NCI-H1092 (cell line): Measurements from ENCODE around the gene CLEC4A.
A peak's percentile ranks its signal among the peaks of the same experiment; 100 is the strongest.
"Not testable (repeated sequence)": the region's sequence is repeated elsewhere in the genome, so short reads cannot be mapped to it uniquely, and the experiment has no call there.

ENCODE experiments used
- DNase-seq: peaks from one replicate; lab custom pipeline; 2025; lab: John Stamatoyannopoulos, UW

The CLEC4A gene

DNA sequence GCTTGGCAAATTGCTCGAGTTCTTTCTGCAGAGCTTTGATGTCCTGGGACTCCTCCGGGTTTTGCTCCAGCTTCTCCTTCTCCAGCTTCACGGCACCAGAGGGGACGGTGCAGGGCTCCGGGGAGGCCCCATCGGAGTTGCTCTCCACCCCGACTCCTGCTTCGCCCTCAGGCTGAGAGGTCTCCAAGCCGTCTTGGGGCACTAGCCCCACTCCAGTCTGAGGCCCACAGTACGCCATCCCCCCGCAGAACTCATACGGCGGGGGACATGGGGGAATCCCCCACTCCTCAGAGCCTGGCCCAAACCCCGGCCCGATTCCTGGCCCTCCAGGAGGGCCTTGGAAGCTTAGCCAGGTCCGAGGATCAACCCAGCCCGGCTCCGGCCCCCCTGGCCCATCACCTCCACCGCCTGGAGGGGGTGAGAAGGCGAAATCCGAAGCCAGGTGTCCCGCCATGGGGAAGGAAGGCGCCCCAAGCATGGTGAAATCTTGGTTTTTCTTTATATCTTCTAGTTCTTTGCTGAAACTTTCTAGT is 11.0 kb downstream of the CLEC4A start:
- not testable (repeated sequence) for DNase-seq

DNA sequence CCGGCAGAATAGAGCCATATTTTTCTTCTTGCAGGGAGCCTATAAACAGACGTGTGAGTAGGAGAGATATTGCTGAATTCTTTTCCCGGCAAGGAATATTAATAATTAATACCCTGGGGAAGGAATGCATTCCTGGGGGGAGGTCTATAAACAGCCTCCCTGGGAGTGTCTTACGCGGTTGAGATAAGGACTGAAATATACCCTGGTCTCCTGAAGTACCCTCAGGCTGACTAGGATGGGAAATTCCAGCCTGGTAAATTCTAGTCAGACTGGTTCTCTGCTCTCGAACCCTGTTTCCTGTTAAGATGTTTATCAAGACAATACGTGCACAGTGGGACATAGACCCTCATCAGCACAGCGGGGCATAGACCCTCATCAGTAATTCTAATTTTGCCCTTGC is 18.2 kb downstream of the CLEC4A start:
- not testable (repeated sequence) for DNase-seq

GRCh38 chr12:8143261-8143660 is 19.8 kb downstream of the CLEC4A start:
- no peak for DNase-seq

GRCh38 chr12:8145754-8146441 is 22.5 kb downstream of the CLEC4A start:
- no peak for DNase-seq

GRCh38 chr12:8146442-8146771 is 23.0 kb downstream of the CLEC4A start:
- DNase-seq = no peak

DNA sequence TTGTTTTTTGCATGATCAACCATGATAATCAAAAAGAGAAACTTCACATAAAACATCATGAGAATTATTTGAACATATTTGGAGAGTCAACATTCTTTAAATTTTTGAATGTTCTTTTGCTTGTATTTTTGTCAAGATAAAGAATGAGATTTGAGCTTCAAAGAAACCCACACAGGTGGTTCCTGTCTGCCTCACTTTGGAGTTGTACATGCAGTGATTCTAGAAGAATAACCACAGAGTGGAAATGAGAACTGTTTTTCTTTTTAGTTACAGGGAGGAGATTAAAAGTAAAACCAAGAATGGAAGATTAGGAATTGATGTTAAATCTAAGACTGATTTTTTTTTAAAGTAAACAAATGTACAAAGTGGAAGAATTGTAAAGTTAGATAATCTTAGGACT is 31.1 kb downstream of the CLEC4A start:
- no peak for DNase-seq

- DNase-seq = no peak
Measured at GRCh38 chr12:8156416-8156815, 33.0 kb downstream of the CLEC4A start.

DNA sequence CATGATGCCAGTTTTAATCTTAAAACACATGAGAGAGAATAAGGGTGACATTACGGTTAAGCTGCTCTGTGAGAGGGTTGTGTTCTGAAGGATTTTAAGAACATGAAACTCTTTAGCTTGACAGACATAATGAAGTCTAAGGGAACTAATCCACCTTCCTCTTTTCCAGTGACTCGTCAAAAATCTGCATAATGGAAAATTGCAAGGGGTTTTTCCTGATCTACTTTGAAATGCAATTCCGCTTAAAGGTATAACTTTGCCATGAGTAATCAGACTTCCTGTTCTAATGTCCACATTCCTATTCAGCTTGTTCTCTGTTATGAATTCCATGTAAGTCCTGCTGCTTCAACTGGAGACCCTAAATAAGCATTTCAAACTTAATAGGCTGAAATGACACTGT is 33.4 kb downstream of the CLEC4A start, which contains the start of gene ZNF705A:
Gene ZNF705A, plus strand, starts transcription at position 171 of the 400 bp plus-strand sequence. CDS start 15,611 bp downstream, outside the sequence.
- DNase-seq = no peak

DNA sequence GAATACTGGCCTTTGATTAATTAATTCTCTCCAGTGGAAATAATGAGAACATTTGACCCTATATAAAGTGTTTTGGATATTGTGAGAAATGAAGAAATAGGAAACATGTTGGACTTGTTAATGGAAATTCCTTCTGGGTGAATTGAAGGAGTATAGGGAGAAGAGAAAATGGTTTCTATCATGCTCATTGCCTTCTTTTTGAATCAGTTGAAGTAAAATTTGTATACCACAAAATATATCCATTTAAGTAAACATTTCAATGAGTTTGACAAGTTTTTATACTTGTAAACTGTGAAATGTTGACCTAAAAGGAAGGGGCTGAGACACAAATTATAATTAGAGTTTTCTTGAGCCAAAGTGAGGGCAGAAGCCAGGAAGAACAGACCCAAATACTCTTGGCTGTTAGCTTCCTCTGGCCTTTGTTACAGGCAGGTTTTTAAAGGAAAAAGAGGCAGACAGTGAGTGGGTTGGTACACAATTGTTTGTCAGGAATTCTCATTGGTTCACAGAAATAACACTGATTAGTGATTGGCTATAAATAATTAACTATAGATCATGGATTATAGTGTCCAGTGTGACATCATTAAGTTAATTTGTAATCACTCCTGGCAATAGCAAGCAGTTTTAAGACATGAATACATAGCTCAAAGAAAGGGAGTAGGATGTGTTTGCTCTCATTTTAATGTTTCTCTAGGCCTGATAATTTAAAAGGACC is 34.2 kb downstream of the CLEC4A start:
- no peak for DNase-seq

GRCh38 chr12:8172911-8173310 is 49.5 kb downstream of the CLEC4A start:
- DNase-seq = not testable (repeated sequence)

DNA sequence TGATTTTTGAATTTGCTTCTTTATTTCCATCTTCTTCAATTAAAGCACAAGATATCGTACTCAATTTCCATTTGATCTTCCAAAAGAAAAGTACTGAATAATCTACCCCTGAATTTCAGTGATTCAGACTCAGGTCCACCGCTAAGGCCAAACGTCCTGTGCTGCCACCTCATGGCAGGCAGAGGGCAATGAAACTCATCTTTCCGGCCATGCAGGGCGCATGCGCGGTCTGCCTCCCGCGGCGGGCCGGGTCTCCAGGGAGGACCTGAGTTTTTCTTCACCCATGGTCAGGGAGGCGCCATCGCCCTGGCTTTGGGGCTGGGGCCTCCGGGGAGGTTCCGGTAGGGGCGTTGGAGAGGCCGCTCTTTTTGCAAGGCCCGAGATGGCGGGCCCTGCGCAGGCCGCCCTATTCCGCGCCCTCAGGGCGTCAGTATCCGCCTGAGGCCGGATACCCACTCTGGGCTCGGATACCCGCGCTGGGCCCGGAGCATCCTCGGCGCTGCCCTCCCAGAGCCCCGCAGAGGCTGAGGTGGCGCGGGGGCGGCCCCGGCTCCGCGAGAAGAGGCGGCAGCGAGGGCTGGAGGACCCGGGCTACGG is 56.7 kb downstream of the CLEC4A start:
- DNase-seq = peak; percentile 61

DNA sequence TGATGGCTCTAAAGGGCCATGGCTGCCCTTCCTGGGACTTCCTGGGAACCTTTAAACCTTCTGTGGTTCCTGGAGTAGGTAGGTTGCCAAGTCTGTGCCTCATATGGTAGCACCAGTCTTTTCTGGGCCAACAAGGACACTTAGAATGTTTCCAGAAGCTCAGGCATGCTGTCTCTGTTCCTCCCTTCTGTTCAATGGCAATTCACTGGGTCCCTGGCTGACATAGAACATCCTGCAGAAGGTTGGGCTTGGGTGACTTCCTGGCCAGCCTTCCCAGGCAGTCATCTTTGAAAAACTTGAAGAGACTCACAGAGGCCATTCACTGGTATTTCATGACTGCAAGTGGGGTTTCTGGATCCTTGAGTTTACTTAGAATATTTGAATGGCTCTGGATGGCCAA is 57.9 kb downstream of the CLEC4A start:
- not testable (repeated sequence) for DNase-seq

- not testable (repeated sequence) for DNase-seq
Measured at GRCh38 chr12:8182923-8183322, 59.5 kb downstream of the CLEC4A start.

DNA sequence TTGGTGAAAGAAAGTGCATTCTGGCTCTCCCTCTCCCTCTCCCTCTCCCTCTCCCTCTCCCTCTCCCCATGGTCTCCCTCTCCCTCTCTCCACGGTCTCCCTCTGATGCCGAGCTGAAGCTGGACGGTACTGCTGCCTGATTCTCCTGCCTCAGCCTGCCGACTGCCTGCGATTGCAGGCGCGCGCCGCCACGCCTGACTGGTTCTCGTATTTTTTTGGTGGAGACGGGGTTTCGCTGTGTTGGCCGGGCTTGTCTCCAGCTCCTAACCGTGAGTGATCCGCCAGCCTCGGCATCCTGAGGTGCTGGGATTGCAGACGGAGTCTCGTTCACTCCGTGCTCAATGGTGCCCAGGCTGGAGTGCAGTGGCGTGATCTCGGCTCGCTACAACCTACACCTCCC is 59.9 kb downstream of the CLEC4A start:
- not testable (repeated sequence) for DNase-seq

DNA sequence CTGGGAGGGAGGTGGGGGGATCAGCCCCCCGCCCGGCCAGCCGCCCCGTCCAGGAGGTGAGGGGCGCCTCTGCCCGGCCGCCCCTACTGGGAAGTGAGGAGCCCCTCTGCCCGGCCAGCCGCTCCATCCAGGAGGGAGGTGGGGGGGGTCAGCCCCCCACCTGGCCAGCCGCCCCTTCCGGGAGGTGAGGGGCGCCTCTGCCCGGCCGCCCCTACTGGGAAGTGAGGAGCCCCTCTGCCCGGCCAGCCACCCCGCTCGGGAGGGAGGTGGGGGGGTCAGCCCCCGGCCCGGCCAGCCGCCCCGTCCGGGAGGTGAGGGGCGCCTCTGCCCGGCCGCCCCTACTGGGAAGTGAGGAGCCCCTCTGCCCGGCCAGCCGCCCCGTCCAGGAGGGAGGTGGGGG is 60.8 kb downstream of the CLEC4A start:
- DNase-seq = not testable (repeated sequence)

- not testable (repeated sequence) for DNase-seq
Measured at GRCh38 chr12:8188088-8188487, 64.7 kb downstream of the CLEC4A start.
